NCI-H446 (cell line): ENCODE measurements around the gene ACCS.

ENCODE experiments used
- DNase-seq, 2 experiments: peaks; one replicate each; lab custom pipeline; 2025; lab: John Stamatoyannopoulos, UW

The ACCS gene, protein sequence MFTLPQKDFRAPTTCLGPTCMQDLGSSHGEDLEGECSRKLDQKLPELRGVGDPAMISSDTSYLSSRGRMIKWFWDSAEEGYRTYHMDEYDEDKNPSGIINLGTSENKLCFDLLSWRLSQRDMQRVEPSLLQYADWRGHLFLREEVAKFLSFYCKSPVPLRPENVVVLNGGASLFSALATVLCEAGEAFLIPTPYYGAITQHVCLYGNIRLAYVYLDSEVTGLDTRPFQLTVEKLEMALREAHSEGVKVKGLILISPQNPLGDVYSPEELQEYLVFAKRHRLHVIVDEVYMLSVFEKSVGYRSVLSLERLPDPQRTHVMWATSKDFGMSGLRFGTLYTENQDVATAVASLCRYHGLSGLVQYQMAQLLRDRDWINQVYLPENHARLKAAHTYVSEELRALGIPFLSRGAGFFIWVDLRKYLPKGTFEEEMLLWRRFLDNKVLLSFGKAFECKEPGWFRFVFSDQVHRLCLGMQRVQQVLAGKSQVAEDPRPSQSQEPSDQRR

DNA sequence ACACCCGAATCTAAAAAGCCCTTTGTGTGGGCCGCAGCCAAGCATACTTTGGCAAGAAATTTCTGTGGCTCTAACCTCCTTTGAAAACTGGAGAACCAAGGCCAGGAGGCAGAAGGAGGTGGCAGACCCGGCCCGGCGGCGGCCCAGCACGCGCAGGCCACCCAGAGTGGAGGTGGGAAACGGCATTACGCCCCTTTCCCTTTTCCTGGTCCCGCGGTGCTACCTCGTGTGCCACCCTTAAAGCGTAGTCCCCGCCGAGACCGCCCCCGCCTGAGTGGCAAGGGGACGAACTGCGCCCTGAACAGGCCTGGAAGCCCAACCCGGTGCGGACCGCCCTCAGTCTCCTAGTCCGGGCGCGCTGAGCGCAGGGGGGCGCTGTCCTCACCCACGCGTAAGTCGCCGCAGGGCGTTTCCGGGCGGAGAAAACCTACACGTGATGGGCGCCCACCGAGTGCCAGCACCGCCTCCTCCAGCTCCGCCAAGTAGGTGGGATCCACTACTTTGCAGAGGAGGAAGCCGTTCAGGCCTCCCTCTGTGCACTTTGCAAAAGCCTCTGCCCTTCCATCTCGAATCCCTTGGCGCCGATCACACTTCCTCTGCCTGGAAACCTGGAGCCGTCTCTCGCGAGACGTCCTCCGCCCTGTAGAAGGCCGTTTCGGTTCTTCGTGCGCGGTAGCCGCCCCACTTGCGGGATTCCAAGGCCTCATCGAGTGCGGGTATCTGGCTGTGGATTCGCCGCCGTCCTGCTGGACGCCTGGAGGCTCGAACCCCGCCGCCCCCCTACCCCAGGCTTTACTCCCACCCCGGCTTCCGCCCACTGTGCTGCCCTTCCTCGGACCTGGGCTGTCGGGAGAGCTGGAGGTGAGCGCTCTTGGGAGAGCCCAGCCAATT lies at the start of gene ACCS:
ACCS (plus strand) TSS at position 430 of the 891 bp plus-strand sequence. CDS start 1,358 bp downstream, outside the sequence.
- DNase-seq: peak; percentile 87 to 90

DNA sequence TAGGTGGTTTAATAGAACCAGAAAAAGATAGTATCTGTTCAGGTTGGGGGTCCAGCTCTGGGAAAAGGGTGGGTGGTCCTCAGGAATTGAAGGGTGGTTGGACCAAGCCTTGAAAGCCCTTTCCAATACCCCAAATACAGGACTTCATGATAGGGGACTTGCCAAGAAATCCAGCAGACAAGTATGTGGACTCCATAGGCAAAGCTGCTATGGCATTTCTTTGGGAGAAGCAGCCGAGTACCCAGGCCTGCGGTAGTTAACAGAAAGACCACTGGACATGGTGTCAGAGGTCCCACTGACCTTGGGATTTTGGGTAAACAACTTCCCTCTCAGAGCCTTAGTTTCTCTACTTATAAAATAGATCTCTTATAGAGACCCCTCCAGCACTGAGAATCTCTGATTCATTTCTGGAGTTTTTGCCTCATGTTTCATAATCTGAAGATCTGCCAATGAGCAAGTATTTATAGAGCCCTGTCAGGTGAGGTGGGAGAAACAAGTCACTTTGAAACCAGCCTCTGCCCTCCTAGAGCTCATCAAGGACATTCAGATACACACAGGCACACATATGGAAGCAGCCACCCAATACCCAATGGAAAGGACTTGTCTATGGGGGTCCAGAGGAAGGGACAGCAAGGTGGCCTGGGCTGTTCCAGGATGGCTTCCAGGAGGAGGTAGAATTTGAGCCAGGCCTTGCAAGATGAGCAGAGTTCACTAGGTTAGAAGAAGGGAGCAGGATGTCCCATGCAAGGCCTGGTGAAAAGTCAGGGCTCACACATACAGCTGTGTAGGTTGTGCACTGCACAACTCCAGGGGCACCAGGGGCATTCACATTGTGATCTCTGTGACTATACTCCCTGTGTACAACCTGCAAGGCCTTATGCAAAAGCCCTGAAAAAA lies 49.3 kb upstream of the ACCS start:
- DNase-seq: no peak

DNA sequence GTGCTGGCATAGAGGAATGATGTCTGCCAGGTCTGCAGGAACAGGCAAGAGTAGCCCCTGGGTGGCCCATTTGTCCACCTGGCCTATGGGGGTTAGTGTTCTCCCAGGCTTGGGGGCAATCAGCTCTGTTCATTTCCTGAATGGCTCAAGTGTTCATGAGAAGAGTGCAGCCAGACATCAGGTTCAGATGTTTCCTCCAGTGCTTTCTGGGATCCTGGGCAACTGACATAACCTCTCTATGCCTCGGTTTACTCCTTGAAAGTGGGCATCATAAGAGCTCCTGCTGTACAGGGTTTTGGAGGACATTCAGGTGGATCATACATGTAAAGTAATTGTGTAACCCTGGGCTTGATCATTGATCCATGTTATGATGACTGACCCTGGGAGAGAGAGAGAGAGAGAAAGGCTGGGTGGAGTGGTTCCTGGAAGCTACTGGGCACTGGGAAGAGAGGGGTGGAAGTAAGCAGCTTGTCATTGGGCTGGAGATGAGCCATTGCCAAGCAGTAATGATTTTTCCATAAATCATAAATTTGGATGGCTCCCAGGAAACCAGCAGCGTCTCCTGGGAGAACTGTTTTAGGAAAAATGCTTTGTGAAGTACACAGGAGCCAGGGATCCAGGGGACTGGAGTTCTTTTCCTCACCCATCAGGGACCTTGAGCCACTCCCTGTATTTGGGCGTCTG lies 48.5 kb upstream of the ACCS start:
- peak; percentile 74 to 89 for DNase-seq

DNA sequence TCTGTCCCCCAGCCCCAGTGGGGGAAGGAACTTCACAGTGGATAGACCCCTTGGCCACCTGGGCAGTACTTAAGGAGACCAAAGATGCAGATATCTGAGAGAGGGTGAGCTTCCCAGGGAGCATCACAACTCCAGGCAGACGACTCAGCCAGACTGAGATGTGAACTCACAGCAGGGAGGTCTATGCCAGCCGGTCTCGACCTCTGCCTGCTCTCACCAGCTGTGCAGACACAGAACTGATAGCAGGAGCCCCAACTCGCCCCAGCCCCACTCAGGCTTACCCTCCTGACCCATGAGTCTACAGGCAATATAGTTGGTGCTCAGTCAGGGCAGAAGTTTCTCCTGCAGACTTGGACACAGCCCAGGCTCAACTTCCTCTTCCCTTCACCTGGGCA lies 47.9 kb upstream of the ACCS start:
- DNase-seq: peak; percentile 64 to 67

DNA sequence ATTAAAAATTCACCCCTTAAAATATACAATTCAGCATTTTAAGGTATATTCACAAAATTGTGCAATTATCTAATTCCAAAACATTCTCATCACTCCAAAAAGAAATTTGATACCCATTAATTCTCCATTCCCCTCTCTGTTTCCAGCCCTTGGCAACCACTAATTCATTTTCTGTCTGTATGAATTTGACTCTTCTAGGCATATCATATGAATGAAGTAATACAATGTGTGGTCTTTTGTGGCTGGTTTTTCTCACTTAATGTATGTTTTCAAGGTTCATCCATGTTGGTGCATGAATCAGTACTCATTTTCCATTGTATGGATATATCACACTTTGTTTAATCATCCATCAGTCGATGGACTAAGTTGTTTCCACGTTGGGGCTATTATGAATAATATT lies 47.2 kb upstream of the ACCS start:
- no peak for DNase-seq

DNA sequence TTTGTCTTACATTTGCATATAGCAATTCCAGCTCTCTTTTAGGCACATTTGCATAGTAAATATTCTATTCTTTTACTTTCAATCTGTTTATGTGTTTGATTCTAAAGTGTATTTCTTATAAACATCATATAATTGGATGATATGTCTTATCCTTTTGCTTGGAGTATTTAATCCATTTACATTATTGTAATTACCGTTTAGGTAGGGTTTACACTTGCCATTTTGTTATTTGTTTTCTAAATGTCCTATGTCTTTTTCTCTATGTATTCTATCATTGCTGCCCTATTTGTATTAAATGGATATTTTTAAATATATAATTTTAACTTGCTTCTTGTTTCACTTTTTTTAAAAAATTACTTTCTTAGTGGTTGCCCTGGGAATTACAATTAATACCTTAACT lies 41.1 kb upstream of the ACCS start:
- no peak for DNase-seq

DNA sequence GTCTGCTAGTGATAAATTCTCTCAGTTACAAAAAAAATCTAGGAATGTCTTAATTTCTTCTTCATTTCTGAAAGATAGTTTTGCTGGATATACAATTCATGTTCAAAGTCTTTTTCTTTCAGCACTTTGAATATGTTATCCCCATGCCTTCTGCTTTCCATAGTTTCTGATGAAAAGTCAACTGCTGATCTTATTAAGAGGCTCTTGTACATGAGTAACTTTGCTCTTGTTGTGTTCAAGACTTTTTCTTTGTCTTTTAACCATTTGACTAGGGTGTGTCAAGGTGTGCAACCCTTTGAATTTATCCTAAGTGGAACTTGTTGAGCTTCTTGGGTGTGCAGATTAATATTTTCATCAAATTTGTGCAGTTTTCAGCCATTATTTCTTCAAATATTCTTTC lies 40.3 kb upstream of the ACCS start:
- DNase-seq: no peak

DNA sequence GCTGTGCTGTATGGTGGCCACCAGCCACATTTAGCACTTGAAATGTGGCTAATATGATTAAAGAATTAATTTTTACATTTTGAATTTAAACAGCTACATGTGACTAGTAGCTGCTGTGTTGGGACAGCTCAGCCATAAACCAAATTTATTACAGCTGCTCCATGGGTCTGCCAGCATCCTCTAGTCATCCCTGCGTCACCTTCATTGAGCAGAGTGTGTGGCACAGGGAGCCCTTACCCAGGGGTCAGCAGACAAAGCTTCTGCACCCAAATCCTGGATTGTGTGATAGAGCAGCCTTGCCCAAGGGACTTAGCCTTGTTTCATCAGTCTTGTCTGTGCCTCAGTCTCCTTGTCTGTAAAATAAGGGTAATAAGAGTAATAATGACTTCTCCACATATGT lies 37.7 kb upstream of the ACCS start:
- DNase-seq: no peak

DNA sequence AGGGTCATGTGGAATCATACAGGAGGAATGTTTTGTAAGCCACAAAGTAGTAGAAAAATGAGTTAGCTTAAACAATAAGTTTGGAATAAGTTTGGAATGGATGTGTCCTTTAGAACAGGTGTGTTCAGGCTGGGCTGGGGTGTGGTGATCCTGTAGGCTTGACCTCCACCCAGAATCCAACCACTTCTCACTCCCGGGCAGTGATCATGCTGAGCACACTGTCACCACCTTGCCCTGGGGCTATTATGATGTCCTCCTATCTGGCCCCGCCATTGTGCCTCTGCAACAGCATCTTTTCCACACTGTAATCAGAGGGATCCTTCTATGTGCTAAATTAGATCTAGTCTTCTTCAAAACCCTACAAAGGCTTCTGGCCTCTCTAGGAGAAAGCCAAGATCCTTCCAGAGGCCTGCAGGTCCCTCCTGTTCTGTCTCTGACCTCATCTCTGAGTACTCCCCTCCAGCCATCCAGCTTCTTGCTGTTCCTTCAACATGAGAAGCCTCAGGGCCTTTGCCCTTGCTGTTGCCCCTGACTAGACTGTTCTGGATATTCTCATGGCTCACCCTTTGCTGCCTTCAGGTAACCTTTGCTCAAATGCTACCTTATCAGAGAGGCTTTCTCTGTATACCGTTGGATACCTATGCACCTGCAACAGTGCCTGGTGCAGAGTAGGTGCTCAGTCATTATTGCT lies 37.1 kb upstream of the ACCS start:
- DNase-seq: no peak

DNA sequence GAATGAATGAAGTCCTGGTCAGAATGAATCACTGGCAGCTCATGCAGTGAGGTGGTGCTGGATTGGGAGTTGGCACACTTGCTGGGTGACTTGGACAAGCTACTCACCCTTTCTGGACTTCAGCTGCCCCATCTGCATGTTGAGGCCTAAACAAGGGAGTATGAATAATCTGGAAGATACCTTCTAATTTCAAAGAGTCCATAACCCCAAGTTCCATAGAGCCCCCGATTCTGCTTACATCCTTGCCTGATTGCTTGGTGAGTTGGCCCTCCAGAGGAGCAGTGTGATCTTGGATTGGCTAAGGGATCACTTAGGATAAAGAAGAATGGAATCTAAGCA lies 36.6 kb upstream of the ACCS start:
- no peak for DNase-seq

DNA sequence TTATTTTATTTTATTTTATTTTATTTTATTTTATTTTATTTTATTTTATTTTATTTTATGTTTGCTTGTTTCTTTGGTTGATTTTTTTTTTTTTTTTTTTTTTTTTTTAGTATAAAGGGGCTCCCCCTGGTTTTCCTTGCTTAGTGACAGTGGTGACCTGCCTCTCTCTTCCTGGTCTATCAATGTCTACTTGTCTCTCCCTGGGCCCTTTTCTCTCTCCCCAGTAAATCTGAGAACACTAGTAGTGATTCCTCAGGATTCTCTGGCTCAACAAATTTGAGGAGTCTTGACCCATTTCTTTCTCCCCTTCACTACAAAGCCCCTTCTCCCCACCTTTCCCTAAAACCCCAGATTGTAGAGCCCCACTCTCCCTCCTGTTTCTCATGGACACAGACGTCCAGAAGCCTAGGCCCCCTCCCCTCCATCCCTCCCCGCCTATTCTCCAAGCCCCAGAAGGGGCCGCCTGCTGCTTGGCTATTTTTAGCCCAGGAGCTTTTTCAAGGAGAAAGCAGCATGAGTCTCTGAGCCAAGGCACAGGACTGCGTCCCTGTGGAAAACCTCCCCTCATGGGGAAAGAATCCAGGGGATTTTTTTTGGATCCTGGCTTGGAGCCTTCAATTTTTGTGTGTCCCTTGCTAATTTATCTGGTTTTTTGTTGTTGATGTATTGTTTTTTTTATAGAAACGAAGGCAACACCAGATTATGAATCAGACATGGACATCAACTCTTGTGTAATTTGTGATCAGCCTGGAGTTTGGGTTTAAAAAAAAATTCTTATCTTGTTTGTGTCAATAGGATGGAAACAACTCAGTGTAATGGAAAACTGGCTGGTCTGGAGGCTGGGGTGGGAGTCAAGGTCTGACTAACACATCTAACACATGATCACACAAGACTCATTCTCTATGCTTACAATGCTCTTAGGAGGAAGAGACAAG lies 35.8 kb upstream of the ACCS start:
- DNase-seq: peak in 1 of 2 experiments; percentile 12

DNA sequence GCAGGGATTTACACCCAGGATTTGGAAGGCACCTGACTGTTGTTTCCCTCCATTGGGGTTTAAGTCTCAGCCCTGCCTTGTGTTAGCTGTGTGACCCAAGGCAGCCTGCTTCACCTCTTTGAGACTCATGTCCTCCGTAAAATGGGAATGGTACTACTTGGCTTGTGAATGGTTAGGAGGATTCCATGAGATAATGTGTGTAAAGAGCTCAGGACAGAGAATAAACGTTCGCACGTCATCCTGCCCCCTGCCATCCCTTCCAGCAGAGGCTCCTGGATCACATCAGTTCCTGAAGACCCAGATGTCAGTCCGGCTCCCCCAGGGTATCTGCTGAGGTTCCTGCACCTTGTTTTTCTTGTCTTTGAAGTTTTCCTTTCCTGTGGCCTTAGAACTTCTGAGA lies 35.1 kb upstream of the ACCS start:
- DNase-seq: no peak

DNA sequence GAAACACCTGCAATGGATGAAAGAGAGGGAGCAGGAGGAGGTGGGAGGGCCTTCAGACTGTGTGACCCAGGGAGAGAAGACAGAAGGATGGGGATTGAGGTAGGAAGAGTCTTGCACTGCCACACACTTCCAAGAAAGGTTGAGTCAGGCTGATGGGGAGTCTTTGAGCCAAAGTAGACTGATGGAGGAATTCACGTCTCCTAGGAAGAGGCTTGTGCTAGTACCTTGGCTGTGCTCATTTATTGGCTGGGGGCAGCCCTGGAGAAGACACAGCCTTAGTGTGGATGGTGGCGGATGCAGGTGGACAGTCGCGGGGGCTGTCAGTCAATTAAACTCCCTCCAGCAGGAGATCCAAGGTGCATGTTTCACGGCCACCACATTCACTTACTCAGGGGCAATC lies 34.5 kb upstream of the ACCS start:
- DNase-seq: no peak

DNA sequence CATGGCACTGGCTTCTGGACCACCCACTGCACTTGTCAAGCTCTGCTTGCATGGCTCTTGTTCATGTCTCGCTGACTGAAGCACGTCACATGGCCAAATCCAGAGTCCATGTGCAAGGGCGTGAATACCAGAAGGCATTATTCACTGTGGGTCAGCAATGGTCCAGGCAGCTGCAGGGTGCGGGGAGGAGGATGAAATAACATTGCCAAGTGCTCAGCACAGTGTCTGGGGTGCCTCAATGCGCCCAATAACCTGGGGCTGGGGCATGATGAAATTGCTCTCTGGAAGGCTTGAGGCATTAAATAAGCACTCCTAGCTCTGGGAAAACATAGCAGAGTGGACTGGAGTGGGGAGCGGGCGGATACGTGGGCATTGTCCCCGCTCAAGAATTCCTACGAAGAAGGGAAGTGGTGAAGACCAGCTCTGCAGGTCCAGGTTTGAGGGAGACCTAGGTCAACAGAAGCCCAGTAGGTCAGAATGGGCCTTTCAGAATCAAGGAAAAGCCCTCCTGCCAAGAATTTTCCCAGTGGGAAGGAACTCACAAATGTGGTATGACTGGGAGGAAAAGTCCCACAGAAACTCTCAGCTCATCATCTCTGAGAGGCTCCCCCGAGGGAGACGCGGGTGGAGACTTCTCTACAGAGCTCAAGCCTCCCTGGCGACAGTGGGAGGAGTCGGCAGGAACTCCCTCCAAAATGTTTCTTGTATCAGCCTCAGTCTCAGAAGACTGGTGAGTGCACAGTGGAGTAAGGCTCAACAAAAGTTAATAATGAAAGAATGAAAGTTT lies 33.6 kb upstream of the ACCS start:
- DNase-seq: no peak

DNA sequence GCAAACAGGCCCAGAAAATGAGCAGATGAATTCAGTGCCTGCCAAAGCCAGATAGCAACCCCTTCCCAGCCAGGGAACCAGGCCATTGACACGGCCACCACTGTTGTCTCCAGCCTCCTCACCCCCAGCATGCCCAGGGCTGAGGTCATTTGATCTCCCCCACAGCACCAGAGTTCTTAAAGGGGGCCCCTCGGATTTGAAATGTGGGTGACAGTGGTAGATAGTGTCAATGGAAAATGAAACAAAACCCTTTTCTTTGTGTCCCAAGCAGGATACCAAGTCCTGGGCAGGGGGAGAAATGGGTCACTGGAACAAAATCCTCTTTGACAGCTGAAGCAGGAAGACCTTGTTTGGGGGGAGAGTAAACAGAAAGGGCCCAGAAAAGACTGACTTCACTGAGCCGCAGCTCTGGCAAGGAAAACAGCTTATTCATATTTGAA lies 32.6 kb upstream of the ACCS start:
- DNase-seq: no peak

DNA sequence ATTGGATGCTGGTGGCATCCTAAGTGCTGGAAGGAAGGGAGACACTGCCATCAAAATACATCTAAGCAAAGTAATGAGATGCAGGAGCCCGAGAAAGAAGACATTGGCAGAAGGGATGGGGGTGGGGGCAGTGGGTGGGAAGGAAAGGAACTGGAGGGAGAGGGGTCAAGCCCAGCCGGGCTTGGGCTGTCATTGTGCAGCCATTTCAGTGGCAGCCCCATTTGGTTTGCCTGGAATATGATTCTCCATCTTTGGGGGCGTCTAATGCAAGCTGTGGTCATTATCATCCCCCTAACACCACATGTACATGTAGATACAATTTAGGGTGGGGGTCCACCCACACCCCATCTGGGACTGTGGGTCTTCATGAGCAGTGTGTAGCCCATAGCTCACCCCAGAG lies 32.2 kb upstream of the ACCS start:
- no peak for DNase-seq

DNA sequence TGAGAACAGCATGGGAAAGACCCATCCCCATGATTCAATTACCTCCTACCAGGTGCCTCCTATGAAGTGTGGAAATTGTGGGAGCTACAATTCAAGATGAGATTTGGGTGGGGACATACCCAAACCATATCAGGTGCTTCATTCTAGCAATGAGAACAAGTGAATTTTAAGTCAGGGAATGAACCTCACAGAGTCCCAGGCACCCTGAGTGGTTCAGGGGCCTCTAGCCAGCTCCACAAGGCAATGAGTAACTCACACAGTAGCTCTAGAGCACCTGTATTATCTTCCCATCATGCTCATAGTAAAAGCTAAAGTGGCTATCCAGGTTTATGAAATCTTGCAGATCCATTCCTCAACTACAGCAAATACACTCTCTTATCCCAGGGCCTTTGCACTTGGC lies 31.4 kb upstream of the ACCS start:
- no peak for DNase-seq

DNA sequence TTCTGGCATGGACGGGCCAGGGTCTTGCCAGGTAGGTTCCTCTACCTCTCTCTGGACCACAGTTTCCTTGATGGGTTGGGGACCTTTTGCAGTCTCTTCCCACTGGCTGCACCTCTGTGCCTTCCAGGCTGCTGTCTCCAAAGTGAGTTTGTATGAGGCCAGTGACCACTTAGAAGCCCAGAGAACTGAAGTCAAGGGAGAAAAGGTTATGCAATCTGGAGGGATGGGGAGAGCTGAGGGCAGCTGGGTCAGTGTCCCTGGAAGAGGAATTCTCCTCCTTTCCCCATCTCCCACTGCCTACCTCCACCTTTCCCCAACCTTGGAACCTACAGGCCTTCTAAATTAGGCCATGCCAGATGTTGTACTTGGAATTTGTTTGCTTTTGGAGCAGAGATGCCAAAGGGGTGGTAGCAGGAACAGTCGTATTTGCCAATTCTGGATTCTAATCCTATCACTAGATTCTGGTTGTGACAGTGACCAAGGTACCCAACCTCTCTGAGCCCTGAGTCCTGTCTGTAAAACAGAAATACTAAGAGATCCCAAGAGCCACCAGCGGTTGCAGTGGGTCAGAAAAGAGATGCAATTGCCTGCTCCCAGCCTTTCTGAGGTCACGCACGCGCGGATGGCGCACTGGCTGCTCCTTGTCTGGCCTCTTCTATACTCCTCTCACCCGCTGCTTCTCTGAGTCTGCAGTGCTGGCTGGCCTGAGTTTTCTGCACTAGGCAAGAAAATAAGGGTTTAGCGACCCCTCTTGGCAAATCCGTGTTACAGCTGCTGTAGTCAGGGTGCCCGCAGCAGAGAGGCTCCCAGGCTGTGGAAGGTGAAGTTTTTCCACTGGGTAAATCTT lies 29.0 kb upstream of the ACCS start:
- peak; percentile 40 to 86 for DNase-seq
